NCI-H345 (cell line): ENCODE data around the gene RBMS1.

ENCODE experiments used
- DNase-seq: peaks from one replicate; lab custom pipeline; 2025; lab: John Stamatoyannopoulos, UW

RBMS1 gene, protein sequence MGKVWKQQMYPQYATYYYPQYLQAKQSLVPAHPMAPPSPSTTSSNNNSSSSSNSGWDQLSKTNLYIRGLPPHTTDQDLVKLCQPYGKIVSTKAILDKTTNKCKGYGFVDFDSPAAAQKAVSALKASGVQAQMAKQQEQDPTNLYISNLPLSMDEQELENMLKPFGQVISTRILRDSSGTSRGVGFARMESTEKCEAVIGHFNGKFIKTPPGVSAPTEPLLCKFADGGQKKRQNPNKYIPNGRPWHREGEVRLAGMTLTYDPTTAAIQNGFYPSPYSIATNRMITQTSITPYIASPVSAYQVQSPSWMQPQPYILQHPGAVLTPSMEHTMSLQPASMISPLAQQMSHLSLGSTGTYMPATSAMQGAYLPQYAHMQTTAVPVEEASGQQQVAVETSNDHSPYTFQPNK

DNA sequence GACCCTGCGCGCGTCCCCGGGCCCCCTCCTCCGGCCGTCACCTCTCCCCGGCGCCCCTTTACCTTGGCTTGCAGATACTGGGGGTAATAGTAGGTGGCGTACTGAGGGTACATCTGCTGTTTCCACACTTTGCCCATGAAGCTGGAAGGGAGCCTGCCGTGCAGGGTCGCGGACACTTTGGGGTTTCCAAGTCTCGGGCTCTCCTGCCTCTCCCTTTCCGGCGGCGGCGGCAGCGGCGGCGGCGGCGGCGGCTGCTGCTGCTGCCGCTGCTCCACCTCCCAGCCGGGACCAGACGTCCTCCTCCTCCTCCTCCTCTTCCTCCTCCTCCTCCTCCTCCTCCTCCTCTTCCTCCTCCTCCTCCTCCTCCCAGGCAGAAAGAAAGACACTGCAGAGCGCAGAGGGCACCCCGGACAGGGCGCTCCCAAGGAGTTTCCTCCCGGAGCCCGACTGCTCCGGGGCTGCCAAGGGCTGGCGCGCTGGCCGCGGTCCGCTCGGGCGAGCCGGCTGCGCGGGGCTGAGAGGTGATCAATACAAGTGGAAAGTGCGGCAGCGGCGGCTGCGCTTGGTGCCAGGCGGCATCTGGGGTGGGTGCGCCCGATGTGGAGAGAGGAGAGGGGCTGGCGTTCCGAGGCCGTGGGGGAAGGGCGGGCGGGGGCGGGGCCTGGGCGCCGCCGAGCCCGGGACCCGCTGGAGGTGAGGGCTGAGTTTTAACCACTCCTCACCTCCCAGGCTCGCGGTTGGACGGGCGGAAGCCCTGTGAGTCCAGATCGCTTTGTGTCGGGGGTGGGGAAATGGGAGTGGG is at the start of gene RBMS1:
Gene RBMS1, minus strand, starts transcription at position 581 of the 802 bp plus-strand sequence. Its CDS starts 444 bp downstream, at position 137.
- DNase-seq = peak; percentile 79

DNA sequence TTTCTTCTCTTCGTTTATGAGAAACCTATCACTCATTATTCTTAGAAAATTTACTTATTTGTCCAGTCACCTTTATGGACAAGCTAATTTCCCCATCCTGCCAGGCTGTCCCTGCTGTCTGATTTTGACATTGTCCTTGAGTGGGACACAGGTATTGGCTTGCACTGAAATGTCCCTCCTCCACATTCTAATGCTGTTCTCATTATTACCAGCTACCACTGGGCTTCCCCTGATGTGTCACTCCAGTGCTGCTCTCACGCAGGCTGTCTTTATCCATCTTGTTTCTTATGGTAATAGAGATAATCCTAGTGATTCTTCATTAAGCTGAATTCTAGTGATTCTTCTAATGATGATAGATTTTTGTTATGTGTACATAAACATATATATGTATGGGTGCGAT is 48.1 kb upstream of the RBMS1 start:
- DNase-seq = no peak

DNA sequence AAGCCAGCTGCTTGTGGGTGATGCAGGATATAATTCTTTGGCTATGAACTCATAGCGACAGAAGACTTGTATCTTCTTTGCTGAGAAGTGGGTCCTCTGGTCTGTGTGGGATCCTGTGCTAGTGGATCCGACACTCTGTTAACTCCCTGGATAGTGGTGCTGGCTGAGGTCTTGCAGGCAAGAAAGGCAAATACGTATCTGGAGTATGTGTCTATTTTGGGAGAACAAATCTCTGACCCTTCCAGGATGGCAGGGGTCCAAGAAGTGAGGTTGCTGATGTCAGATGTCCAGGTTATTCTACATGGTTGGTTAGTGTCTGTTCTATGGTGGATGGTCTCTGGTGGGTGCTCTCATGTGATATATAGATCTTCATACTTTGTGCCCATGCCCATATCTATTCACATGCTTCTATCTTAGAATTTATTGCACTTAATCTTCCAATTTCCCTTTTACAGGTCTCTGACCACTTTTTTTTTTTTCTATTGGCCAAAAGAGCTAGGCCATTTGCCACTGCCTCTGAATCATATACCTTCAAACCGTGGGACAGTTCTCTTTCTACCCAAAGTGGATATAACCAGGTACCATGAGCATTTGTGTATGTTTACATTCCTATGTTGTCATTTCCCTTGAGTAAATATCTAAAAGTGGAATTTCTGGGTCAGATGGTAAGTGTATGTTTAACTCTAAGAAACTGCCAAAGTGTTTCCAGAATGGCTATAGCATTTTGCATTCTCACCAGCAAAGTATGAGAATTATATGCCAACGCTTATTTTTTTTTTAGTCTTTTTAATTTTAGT is 45.1 kb upstream of the RBMS1 start:
- DNase-seq = no peak

DNA sequence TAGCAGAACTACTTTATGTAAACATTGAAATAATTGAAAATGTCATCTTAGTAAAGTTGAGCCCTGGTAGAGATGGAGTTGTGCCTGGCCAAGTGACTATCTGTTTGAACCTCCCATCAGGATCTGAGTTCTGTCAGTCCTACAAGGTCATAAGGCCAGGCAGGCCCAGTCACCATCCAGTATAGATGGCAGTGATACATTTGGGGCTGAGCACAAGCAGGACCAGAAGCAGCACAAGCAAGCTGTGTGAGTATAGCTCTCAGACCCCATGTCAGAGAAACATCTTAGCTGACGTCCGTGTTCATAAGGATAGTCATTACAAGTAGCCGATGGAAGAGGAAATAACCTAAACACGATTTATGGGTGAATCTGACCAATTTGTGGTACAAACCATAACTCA is 44.5 kb upstream of the RBMS1 start:
- no peak for DNase-seq

DNA sequence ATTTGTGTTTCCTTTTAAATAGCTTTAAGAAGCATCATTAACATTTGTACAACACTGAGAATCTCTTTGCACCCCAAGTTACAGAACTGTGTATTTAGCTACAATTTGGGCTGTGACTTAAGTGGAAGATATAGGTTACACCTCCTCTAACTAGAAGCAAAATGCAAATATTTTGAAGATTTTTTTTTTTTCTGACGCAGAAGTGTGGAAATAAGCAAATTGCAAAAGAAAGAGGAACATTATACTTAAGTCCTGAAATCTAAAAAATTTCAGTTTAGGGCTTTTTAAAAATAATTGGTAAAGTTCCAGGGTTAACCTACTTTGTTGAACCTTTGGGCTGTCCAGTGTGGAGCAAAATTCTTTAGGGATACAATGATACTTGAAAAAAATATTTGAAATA is 41.4 kb upstream of the RBMS1 start:
- DNase-seq = no peak

DNA sequence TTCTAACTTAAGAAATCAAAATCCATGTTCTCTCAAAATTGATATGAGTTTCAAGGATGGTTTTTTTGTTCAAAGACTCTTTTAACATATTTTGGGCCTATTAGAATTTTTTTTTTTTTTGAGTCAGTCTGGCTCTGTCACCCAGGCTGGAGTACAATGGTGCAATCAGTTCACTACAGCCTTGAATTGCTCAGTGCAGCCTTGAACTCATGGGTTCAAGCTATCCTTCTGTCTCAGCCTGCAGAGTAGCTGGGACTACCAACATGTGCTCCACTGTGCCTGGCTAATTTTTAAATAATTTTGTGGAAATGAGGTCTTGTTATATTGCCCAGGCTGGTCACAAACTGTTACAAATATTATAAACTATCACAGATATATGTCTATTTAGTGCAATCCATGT is 40.6 kb upstream of the RBMS1 start:
- no peak for DNase-seq

DNA sequence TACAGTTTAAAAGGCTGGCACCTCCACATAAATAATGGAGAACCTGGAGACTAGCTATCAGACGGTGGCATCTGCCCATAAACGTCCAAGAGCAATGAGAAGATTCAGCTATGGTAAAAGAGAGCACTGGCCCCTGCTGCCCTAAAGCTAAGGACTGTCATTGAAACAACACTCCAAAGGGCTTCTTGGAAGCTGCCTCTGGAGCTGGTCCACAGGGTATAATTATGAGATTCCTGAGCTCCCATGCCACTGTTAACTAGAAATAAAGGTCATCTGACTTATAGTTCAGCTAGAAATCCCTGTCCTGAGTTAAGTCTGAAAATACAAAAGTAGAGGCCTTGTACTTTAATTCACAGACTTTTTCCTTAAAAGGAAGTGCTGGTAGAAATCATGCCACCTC is 39.9 kb upstream of the RBMS1 start:
- no peak for DNase-seq

DNA sequence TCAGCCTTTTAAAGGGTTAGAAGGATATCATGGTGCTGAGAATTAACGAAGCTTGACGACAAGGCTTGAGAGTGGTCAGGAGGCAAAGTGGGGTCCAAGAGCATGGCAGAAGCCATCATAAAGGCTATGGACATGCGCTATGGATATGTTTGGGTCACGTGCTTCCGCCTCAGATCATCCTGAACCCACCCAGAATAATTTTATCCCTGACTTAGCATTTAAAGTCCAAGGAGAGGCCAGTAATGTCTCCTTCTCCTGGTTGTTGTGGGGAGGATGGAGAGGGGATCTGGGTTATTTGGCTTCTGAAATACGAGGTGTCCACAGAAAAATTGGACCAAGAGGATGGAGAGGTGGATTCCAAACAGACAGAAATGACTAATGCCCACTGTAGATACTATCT is 38.8 kb upstream of the RBMS1 start:
- no peak for DNase-seq

DNA sequence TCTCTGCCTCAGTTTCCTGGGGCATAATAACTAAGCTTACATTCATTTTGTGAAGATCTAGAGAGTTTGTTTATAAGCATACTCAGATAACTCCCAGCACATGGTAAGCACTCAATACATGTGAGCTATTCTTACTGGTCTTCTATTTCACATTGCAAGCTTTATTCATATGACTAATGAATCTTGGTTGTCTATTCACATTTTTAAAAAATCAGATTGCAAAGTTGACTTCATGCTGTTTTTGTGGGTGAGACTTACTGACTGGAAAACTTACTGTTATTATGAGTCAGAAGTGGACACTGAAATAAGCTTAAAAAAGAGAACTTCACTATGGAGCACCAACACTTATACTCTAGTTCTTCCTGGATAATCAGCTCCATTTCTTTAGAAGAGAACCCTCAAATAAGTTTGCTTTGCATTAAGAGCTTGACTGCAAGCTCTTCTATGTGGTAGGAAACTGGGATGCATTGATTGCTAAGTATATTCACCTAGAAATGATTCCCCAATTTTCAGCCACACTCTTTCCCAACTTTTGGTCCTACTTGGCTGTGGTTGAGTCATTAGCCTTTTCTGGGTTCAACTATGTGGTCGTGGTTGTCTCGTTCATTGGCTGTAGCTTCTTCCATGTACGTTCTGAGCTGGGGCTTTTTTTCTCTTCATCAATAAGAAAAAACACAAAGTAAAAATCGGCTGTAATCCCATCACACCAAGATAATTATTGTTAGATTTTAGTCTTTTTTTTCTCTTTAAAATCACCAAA is 29.5 kb upstream of the RBMS1 start:
- DNase-seq = no peak

DNA sequence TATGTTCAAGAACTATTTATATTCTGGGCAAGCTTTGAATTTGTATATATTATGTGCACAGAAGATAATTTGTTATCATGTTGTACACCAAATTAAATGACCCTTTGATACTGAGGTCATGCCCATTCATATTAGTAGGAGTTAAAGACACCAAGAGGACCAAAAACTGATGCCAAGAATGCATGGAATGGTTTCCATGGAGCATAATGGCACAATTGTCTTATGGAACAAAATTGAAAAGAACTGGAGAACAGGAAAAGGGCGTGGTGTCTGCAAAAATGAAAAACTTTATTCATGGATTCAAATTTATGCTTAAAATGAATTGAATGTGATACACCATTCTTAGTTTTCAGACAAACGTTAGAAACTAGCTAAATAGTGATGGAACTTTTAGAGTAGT is 24.1 kb upstream of the RBMS1 start:
- DNase-seq = no peak

DNA sequence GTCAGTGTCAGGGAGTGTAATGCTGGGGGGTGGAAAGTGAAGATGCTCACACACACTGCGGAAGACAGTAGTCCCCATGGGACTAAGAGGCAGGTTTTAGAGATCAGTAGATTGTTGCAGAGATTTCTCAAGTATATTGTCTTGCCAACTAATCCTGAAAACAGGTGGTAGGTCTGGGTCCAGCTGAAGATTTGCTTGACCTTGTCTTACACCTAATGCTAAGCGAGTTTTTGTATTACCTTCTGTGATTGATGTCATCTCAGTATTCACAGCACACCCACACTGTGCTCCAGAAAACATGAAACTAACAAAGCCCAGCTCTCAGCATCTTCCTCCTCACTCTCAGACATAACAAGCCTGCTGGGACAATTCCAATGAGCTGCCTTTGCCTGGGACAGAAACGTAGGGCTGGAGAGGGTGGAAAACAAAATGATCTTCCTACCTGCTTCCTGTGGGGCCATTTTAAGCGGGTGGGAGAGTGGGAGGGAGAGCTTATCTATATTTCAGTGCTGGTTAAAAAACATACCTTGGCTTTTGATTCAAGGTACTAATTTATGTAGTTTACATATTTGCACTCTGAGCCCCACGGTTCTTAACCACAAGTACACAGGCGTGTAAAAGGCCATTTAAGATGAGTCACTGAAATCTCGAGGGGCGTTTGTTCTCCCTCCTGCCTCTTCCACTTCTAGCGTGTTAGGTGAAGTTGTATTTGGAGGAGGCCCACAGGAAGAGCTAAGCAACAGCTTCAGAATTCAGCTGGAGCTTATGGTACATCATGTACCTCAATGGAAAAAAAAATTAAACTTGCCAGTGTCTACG is 23.1 kb upstream of the RBMS1 start:
- DNase-seq = no peak

DNA sequence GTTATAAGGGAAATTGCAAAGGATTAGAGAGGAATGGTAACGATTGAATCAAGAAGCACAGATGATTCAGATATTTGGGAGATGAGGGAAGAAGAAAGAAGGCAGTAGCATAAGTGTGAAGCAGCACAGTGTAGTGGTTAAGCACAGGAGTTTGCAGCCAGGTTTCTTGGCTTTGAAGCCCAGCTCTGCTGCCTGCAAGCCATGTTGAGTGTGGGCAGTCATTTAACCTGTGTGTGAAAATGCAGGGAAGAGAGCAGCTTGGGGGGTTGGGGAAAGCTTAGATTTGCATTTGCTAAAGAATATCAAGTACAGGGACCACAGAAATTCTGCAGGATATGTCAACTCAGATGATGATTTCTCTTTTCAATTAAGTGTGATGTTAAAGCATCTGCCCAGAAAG is 21.5 kb upstream of the RBMS1 start:
- DNase-seq = no peak

DNA sequence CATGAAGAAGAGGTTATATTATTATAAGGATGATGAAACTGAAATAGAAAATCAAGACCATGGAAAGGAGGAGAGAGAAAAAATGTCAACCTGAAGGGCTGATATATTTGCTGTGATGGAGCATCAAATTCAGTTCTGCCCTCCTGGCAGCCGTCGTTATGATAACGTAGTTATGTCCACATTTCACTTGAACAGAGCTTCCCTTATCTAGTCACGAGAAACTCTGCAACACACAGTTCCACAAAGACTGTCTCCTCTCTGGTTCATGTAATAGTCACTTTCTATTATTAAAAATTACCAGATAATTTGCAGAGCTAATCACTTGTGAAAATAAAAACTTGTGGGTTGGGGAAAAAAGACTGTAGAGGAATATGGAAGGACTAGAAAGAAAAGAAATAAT is 19.5 kb upstream of the RBMS1 start:
- DNase-seq = no peak

DNA sequence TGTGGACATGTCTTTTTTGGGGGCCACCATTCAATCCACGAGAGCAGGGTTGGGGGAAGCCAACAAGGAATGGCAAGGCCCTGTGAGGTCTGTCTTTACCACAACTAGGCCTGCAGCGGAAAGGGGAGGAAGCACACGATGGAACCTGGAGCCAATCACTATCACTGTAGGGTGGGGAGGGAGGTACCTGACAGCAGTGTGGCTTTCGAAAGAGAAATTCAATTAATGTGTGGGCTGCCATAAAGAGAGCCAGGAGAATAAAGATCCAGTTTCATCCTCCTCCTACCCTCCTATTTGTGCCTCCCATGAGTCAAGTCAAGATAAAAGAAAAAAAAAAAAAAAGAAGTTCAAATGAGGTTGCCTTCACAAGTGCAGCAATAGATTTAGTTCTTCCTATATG is 18.9 kb upstream of the RBMS1 start:
- no peak for DNase-seq

DNA sequence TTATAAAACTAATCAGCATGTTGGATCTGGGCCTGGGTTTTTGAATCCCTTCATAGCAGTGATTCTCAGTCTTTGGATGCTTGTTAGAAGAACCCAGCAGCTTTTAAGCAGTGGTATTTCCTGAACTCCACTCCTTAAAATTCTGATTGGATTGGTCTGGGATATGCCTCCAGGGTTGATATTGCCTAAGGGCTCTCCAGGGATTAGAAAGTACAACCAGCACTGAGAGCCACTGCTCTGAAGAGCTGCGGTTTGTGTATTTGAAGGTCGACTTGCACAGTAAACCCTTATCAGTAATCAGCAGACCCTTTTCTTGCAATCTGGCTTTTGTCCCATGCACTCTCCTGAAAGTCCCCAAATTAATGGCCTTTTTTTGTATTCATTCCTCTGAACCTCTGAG is 17.0 kb upstream of the RBMS1 start:
- DNase-seq = no peak

DNA sequence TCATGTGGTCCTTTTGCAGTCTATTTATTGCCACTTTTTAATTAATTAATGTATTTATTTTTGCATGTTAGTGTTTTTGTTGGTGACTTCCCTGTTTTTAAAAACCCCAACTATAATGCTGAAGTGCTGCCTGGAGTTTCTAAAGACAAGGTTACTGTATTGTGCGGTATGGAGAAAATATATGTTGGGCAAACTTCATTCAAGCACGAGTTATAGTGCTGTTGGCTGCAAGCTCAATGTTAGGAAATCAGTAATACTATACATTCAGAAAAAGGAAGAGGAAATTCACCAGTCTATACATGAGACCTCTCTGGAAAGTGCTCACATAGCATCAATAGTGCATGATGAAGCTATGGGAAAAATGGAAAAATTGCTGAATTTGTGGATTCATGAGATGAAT is 15.4 kb upstream of the RBMS1 start:
- no peak for DNase-seq

DNA sequence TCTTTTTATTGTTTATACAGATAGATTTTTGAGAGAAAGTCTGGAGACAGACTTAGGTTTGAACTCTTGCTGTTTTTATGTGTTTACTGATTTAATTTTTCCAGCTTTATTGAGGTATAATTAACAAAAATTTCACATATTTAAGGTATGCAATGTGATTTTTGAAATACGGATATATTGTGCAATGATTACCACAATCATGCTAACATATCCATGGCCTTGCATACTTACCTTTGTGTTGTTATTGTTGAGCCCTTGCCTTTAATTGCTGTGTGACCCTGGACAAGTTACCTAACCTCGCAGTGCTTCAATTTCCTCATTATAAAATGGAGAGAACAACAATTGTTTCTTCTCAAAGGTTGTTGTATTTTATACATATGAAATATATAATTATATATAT is 13.9 kb upstream of the RBMS1 start:
- no peak for DNase-seq

DNA sequence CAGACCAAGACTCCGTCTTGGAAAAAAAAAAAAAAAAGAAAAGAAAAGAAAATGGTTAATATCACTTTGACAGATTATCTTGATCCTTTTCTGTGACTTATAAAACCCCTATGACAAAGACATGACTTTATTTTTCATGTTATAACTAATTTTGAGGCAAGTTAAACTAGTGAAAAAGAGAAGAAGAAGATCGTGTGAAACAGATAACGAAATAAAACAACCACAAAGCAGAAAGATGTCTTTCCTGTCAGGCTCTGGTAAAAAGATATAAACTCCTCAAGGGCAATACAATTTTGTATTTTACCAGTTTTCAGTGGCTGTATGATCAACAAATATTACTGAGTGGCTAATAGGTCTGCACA is 13.4 kb upstream of the RBMS1 start:
- DNase-seq = no peak

DNA sequence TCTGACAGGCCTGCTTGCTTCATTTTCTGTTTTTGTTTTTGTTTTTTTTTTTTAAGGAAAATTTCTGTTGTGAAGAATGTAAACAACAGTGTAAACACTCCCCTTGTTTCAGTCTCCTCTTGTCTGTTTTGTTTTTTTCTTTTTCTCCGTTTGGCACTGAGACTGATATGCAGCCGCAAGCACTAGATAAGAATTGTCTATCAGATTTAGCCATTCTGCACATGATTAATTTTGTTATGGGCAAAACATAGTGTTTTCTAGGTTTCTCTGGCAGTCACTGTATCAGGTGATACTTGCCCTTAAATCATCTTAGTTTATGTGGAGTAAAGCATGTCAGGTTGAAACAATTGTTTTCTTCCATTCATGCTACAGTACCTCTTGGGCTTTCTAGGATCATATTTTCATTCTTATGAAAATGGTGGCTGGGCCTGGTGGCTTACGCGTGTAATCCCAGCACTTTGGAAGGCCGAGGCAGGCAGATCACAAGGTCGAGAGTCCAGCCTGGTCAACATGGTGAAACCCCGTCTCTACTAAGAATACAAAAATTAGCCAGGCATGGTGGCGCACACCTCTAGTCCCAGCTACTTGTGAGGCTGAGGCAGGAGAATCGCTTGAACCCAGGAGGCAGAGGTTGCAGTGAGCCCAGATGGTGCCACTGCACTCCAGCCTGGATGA is 12.9 kb upstream of the RBMS1 start:
- DNase-seq = no peak

DNA sequence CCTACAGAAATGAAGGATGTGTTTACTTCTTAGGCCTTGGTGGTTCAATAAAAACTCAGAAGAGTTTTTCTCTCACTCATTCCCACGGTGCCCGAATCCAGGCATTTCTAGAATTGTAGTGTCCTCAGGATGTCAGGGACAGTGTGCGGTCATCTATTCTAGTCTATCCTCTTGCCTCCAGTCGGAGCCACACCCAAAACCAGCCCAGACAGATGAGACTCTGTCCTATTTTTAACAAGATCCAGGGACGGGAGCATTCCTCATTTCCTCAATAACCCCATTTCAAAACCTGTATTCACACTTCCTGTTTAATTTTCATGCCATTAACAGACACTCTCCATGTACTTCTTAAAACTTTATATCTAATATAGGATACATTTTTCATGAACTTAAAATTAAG is 11.6 kb upstream of the RBMS1 start:
- DNase-seq = no peak

DNA sequence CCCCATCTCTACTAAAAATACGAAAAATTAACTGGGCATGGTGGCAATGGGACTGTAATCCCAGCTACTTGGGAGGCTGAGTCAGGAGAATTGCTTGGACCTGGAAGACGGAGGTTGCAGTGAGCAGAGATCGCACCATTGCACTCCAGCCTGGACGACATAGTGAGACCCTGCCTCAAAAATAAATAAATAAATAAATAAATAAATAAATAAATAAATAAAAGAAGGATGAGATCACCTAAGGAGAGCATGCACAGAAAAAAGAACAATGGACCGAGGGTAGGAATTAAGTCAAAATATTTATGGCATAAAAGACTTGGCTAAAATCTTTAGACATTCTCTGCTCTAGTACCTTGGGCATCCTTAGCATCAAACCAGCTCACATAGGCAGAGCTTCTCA is 8.9 kb upstream of the RBMS1 start:
- no peak for DNase-seq
